HepG2 (cell line): ENCODE measurements around the gene GPR15. TPM values are rescaled to one million over a fixed set of nuclear protein-coding genes. Genes with fewer than 3 reads are reported as not detected.

Experiments
- GFI1 ChIP-seq: sonication (generic); formaldehyde crosslinking; IDR thresholded peaks from 2 replicates; pipeline ENCODE4 v1.5.0; 2020; ENCODE audit warnings: missing genetic modification reagents, mild to moderate bottlenecking, borderline replicate concordance
- PITX1 ChIP-seq: sonication (generic); formaldehyde crosslinking; IDR thresholded peaks from 2 replicates; pipeline ENCODE4 v1.5.1; 2020; ENCODE audit warnings: mild to moderate bottlenecking, missing genetic modification reagents
- WIZ ChIP-seq: sonication (generic); formaldehyde crosslinking; IDR thresholded peaks from 2 replicates; pipeline ENCODE4 v1.5.1; 2020; ENCODE audit warnings: mild to moderate bottlenecking, missing genetic modification reagents
- ZNF10 ChIP-seq: sonication (generic); formaldehyde crosslinking; IDR thresholded peaks from 2 replicates; pipeline ENCODE4 v1.4.0; 2020; ENCODE audit warnings: mild to moderate bottlenecking, low read depth, missing genetic modification reagents, borderline replicate concordance
- ZNF282 ChIP-seq: fragments of 450-650 bp; IDR thresholded peaks from 2 replicates; pipeline ENCODE4 v1.6.1; 2018; ENCODE audit not compliant: partially characterized antibody
- ZNF317 ChIP-seq: sonication (generic); formaldehyde crosslinking; IDR thresholded peaks from 2 replicates; pipeline ENCODE4 v1.5.0; 2020; ENCODE audit warnings: mild to moderate bottlenecking, missing genetic modification reagents
- ZSCAN21 ChIP-seq: sonication (generic); formaldehyde crosslinking; IDR thresholded peaks from 2 replicates; pipeline ENCODE4 v1.8.0; 2022; ENCODE audit warnings: mild to moderate bottlenecking, missing genetic modification reagents, moderate library complexity, borderline replicate concordance
- polyA plus RNA-seq, 8 experiments: library from polyadenylated mRNA; depleted of rRNA in 3 of 8; stranded (reverse) in 7 of 8; unstranded in 1 of 8; fragments of >200 nt; fragmentation: Illumina TruSeq in 4 of 8; extraction: Trizol in 4 of 8; gene quantifications; 2 replicates each; pipeline versions ENCODE4 v1.2.1 to v1.2.3, GENCODE V29; 2011 to 2016; ENCODE audit warnings: low read depth in 4 of 8, missing spikeins in 1 of 8, mixed read lengths in 1 of 8; ENCODE audit not compliant: insufficient read depth in 1 of 8
- total RNA-seq, 5 experiments: library from RNA; depleted of rRNA; stranded (reverse); fragments of >200 nt; fragmentation: Illumina TruSeq; extraction: Trizol; gene quantifications; 2 replicates each; pipeline ENCODE4 v1.2.3, GENCODE V29; 2016; ENCODE audit warnings: low read depth in 1 of 5
- TF ChIP-seq, protein P1 (sequence below): sonication (generic); formaldehyde crosslinking; IDR thresholded peaks from 2 replicates; pipeline ENCODE4 v1.5.1; 2020; ENCODE audit warnings: missing genetic modification reagents, mild to moderate bottlenecking, borderline replicate concordance
- TF ChIP-seq, protein P2 (sequence below): sonication (generic); formaldehyde crosslinking; IDR thresholded peaks from 2 replicates; pipeline ENCODE4 v1.4.0; 2020; ENCODE audit warnings: low read depth, missing genetic modification reagents

Gene GPR15
- total and polyA plus RNA-seq, 2 of the 13 experiments (the other 11 are each of a cell fraction or from before 2014, with no cell fraction given), result not detected

DNA sequence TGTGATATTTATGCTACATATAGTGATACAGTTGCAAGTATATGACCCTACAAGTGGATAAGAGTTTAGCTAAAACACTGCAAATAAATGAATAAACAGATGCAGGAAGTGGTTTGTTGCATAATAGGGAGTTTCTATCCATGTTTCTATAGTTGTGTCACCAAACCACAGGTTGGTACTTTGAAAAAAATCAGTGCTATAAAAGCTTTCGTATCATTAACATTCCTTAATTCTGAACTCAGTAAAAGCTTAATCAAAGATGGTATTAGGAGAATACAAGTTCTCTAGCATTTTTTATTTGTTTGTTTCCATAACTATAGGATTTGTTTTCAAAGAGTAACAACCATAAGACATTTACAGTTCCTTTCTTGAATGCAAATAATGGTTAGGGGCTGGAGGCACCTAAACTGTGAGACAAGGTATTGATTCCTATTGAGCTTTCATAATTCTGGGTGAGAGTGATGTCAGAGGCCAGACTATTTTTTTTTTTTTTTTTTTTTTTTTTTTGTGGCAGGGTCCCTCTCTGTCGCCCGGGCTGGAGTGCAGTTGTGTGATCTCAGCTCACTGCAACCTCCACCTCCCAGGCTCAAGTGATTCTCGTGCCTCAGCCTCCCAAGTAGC is 32.0 kb downstream of the GPR15 start (continued):
- TF ChIP-seq ZSCAN21, result no peak
- TF ChIP-seq PITX1 (CRISPR knock-in tag), result no peak
- TF ChIP-seq ZNF282, result no peak
- TF ChIP-seq GFI1 (CRISPR knock-in tag), result no peak
- TF ChIP-seq, protein P1, sequence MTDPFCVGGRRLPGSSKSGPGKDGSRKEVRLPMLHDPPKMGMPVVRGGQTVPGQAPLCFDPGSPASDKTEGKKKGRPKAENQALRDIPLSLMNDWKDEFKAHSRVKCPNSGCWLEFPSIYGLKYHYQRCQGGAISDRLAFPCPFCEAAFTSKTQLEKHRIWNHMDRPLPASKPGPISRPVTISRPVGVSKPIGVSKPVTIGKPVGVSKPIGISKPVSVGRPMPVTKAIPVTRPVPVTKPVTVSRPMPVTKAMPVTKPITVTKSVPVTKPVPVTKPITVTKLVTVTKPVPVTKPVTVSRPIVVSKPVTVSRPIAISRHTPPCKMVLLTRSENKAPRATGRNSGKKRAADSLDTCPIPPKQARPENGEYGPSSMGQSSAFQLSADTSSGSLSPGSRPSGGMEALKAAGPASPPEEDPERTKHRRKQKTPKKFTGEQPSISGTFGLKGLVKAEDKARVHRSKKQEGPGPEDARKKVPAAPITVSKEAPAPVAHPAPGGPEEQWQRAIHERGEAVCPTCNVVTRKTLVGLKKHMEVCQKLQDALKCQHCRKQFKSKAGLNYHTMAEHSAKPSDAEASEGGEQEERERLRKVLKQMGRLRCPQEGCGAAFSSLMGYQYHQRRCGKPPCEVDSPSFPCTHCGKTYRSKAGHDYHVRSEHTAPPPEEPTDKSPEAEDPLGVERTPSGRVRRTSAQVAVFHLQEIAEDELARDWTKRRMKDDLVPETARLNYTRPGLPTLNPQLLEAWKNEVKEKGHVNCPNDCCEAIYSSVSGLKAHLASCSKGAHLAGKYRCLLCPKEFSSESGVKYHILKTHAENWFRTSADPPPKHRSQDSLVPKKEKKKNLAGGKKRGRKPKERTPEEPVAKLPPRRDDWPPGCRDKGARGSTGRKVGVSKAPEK (CRISPR knock-in tag), result no peak
- no peak for TF ChIP-seq ZNF317 (CRISPR knock-in tag)
- TF ChIP-seq ZNF10 (CRISPR knock-in tag), result no peak
- no peak for TF ChIP-seq WIZ (CRISPR knock-in tag)
- TF ChIP-seq, protein P2, sequence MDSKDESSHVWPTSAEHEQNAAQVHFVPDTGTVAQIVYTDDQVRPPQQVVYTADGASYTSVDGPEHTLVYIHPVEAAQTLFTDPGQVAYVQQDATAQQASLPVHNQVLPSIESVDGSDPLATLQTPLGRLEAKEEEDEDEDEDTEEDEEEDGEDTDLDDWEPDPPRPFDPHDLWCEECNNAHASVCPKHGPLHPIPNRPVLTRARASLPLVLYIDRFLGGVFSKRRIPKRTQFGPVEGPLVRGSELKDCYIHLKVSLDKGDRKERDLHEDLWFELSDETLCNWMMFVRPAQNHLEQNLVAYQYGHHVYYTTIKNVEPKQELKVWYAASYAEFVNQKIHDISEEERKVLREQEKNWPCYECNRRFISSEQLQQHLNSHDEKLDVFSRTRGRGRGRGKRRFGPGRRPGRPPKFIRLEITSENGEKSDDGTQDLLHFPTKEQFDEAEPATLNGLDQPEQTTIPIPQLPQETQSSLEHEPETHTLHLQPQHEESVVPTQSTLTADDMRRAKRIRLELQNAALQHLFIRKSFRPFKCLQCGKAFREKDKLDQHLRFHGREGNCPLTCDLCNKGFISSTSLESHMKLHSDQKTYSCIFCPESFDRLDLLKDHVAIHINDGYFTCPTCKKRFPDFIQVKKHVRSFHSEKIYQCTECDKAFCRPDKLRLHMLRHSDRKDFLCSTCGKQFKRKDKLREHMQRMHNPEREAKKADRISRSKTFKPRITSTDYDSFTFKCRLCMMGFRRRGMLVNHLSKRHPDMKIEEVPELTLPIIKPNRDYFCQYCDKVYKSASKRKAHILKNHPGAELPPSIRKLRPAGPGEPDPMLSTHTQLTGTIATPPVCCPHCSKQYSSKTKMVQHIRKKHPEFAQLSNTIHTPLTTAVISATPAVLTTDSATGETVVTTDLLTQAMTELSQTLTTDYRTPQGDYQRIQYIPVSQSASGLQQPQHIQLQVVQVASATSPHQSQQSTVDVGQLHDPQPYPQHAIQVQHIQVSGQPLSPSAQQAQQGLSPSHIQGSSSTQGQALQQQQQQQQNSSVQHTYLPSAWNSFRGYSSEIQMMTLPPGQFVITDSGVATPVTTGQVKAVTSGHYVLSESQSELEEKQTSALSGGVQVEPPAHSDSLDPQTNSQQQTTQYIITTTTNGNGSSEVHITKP, result no peak
